OCI-LY3 (cell line): ENCODE results near the gene KRTAP5-1.

ENCODE experiments used
- H2AFZ ChIP-seq: fragments of 200-600, 300-600 bp; shearing (Covaris generic); 2 replicates; pipeline ENCODE4 v1.6.0; 2014; ENCODE audit warnings: antibody characterized with exemption, low read depth, low read length
- H3K27ac ChIP-seq: fragments of 200-600, 300-600 bp; sonication (generic); 2 replicates; pipeline ENCODE4 v1.5.1; 2014; ENCODE audit warnings: mild to moderate bottlenecking, low read length, moderate library complexity, mixed read lengths
- H3K27me3 ChIP-seq: fragments of 200-600, 300-600 bp; sonication (generic); 2 replicates; pipeline ENCODE4 v1.6.1; 2014; ENCODE audit warnings: low read depth, low read length, mixed read lengths
- H3K36me3 ChIP-seq: fragments of 200-600, 300-600 bp; sonication (generic); replicated peaks from 2 replicates; pipeline ENCODE3; 2014; ENCODE audit warnings: low read depth, low read length, mixed read lengths
- H3K4me1 ChIP-seq: fragments of 300-600, 200-600 bp; sonication (generic); 2 replicates; pipeline ENCODE4 v1.6.1; 2014; ENCODE audit warnings: low read length, mixed read lengths
- H3K4me2 ChIP-seq: fragments of 200-600, 300-600 bp; sonication (generic); 2 replicates; pipeline ENCODE4 v1.6.1; 2014; ENCODE audit warnings: low read length, mixed read lengths
- H3K4me3 ChIP-seq: fragments of 300-600, 200-600 bp; sonication (generic); 2 replicates; pipeline ENCODE4 v1.5.1; 2014; ENCODE audit warnings: antibody characterized with exemption, mild to moderate bottlenecking, low read length, moderate library complexity
- H3K79me2 ChIP-seq: fragments of 300-600, 200-600 bp; shearing (Covaris generic); 2 replicates; pipeline ENCODE4 v1.6.1; 2014; ENCODE audit warnings: mild to moderate bottlenecking, low read length, mixed read lengths
- H3K9ac ChIP-seq: fragments of 300-600, 200-600 bp; shearing (Covaris generic); 2 replicates; pipeline ENCODE4 v1.6.0; 2014; ENCODE audit warnings: mild to moderate bottlenecking, low read length, moderate library complexity
- H3K9me3 ChIP-seq: fragments of 200-600, 300-600 bp; shearing (Covaris generic); 2 replicates; pipeline ENCODE4 v1.6.1; 2014; ENCODE audit warnings: low read length, mixed read lengths; ENCODE audit not compliant: insufficient read depth
- H4K20me1 ChIP-seq: fragments of 200-600, 300-600 bp; sonication (generic); 2 replicates; pipeline ENCODE4 v1.6.1; 2016; ENCODE audit warnings: low read length, mixed read lengths; ENCODE audit not compliant: insufficient read depth
- CTCF ChIP-seq: fragments of 200-600, 300-600 bp; sonication (generic); IDR thresholded peaks from 2 replicates; pipeline ENCODE4 v1.5.1; 2014; ENCODE audit warnings: antibody characterized with exemption, low read length, low read depth
- EZH2phosphoT487 ChIP-seq: fragments of 200-600 bp; shearing (Covaris generic); IDR thresholded peaks from 2 replicates; pipeline ENCODE4 v1.6.1; 2018; ENCODE audit warnings: antibody characterized with exemption, mixed run types, low read depth

Gene KRTAP5-1

GRCh38 chr11:1549338-1550330 lies 35.4 kb downstream of the KRTAP5-1 start:
- Histone ChIP-seq H2AFZ (no peak overlapping the region), H3K4me2 (no peak overlapping the region), H3K4me1 (no peaks in the 10 kb centered on the region), H4K20me1 (no peaks in the 10 kb centered on the region), H3K9ac (no peak overlapping the region), H3K9me3 (no peaks in the 10 kb centered on the region), H3K79me2 (no peaks in the 10 kb centered on the region), H3K4me3 (no peak overlapping the region), H3K36me3 (no peaks in the 10 kb centered on the region), H3K27ac (no peak overlapping the region), H3K27me3 (peaks cover 15% of the 10 kb centered on the region)
- TF ChIP-seq CTCF (peak; percentile 28; the same call in 1 of the 2 replicates), EZH2phosphoT487 (no peak)

GRCh38 chr11:1548221-1549070 lies 36.6 kb downstream of the KRTAP5-1 start:
- Histone ChIP-seq H3K36me3 (no peaks in the 10 kb centered on the region), H3K4me2 (no peak overlapping the region), H3K9ac (no peak overlapping the region), H2AFZ (no peak overlapping the region), H3K4me3 (no peak overlapping the region), H3K4me1 (no peaks in the 10 kb centered on the region), H3K9me3 (no peaks in the 10 kb centered on the region), H4K20me1 (no peaks in the 10 kb centered on the region), H3K27me3 (peaks cover 26% of the 10 kb centered on the region), H3K27ac (no peak overlapping the region), H3K79me2 (no peaks in the 10 kb centered on the region)
- no peak for TF ChIP-seq CTCF
- TF ChIP-seq EZH2phosphoT487, result no peak

DNA sequence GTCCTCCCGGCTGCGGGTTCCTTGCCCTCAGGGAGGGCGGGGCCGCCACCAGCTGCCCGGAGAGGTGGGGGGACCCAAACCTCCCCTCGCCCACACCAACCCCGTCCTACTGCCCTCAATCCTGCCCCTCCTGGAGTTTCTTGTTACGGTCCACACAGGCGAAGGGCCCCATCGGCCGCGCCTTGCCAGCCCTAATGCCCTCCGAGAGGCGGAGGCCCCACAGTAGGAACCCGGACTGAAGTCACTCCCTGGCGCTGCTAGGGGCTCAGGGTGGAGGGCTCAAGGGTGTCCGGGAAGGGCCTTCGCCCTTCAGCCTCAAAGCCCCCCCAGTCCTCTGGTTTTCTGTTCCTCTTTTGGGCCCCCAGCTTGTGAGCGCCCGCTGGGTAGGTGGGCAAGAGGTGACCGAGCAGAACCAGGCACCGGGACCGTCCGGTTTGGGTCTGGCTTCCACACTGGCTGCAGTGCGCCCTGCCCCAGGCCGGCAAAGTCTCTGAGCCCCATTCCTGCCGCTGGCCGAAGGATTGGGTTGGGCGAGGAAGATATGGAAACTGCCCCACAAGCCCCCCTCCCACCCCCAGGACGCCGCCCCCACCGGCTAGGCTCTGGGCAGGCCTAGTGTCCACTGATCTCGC lies 37.5 kb downstream of the KRTAP5-1 start:
- no peak overlapping the region for H3K4me2 ChIP-seq

More for the DNA sequence above, 37.5 kb downstream of the KRTAP5-1 start:
- Histone ChIP-seq H3K9me3 (no peaks in the 10 kb centered on the region), H4K20me1 (no peaks in the 10 kb centered on the region), H3K4me1 (no peaks in the 10 kb centered on the region), H3K36me3 (no peaks in the 10 kb centered on the region), H3K27ac (no peak overlapping the region), H3K4me3 (no peak overlapping the region), H3K79me2 (no peaks in the 10 kb centered on the region), H3K9ac (no peak overlapping the region), H2AFZ (no peak overlapping the region), H3K27me3 (peaks cover 28% of the 10 kb centered on the region)
- TF ChIP-seq CTCF (no peak), EZH2phosphoT487 (no peak)
